ENCODE measurements around the gene GNG12.

DNA sequence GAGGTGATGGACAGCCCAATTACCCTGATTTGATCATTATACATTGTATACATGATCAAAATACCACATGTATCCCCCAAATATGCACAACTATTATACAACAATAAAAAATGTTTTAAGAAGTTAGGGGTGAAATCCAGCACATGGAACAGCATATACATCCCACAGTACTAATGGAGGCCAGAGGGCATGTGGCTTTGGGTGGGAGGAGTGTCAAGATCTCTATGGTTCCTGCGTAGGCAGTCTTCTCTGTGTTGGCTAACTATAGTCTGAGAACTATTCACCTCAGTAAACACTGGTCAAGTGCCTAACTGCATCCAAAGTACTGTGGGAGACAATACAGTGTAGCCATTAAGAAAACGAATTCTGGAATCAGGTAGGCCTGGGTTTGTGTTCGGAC is 74.2 kb downstream of the GNG12 start:
- TF ChIP-seq, protein P1, sequence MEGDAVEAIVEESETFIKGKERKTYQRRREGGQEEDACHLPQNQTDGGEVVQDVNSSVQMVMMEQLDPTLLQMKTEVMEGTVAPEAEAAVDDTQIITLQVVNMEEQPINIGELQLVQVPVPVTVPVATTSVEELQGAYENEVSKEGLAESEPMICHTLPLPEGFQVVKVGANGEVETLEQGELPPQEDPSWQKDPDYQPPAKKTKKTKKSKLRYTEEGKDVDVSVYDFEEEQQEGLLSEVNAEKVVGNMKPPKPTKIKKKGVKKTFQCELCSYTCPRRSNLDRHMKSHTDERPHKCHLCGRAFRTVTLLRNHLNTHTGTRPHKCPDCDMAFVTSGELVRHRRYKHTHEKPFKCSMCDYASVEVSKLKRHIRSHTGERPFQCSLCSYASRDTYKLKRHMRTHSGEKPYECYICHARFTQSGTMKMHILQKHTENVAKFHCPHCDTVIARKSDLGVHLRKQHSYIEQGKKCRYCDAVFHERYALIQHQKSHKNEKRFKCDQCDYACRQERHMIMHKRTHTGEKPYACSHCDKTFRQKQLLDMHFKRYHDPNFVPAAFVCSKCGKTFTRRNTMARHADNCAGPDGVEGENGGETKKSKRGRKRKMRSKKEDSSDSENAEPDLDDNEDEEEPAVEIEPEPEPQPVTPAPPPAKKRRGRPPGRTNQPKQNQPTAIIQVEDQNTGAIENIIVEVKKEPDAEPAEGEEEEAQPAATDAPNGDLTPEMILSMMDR (conservative IDR thresholded peaks at IDR 0.05; ENCODE audit: low read depth, low read length): no peak
- TF ChIP-seq EZH2phosphoT487 (IDR thresholded peaks at IDR 0.05; ENCODE audit: borderline replicate concordance, low read length): no peak
- no peak for TF ChIP-seq EZH2 (IDR thresholded peaks at IDR 0.05; ENCODE audit: low read length, unreplicated experiment)
